Measurements from ENCODE around the gene CFAP126. TPM values are rescaled to one million over a fixed set of nuclear protein-coding genes. Genes with fewer than 3 reads are reported as not detected.
"Not testable (repeated sequence)": the region's sequence is repeated elsewhere in the genome, so short reads cannot be mapped to it uniquely, and the experiment has no call there.

Gene CFAP126
- total RNA-seq: not detected in 2 replicates

- no peak for TF ChIP-seq CTCF (IDR thresholded peaks at IDR 0.05; ENCODE audit: insufficient read depth, low read depth, low read length)
- DNase-seq (ENCODE audit: low read depth): peak; percentile 70
- no peak within 1 kb of the TSS for H3K4me3 ChIP-seq (ENCODE audit: low read depth, low read length)
These were observed at the start of gene CFAP126 for GRCh38 chr1:161367684-161368400. CFAP126 (minus strand) TSS chr1:161367876; CDS start chr1:161367868, 8 bp downstream.

- not testable (repeated sequence) for DNase-seq (ENCODE audit: low read depth); H3K4me3 ChIP-seq (ENCODE audit: low read depth, low read length)
These were observed 45.4 kb upstream of the CFAP126 start for GRCh38 chr1:161413050-161413449.

- not testable (repeated sequence) for DNase-seq (ENCODE audit: low read depth); H3K4me3 ChIP-seq (ENCODE audit: low read depth, low read length)
These were observed 42.9 kb upstream of the CFAP126 start for GRCh38 chr1:161410636-161410970.

GRCh38 chr1:161409848-161410635 is 42.4 kb upstream of the CFAP126 start:
- not testable (repeated sequence) for DNase-seq (ENCODE audit: low read depth); H3K4me3 ChIP-seq (ENCODE audit: low read depth, low read length)

- no peak for DNase-seq (ENCODE audit: low read depth)
These were observed 40.9 kb upstream of the CFAP126 start for GRCh38 chr1:161408429-161409052.

GRCh38 chr1:161407451-161407985 is 39.8 kb upstream of the CFAP126 start:
- no peak for DNase-seq (ENCODE audit: low read depth)
- H3K4me3 ChIP-seq (ENCODE audit: low read depth, low read length): no peak overlapping the region
- no peak for TF ChIP-seq CTCF (IDR thresholded peaks at IDR 0.05; ENCODE audit: insufficient read depth, low read depth, low read length)

More at GRCh38 chr1:161408429-161409052, 40.9 kb upstream of the CFAP126 start:
- no peak overlapping the region for H3K4me3 ChIP-seq (ENCODE audit: low read depth, low read length)
- TF ChIP-seq CTCF (IDR thresholded peaks at IDR 0.05; ENCODE audit: insufficient read depth, low read depth, low read length): no peak

GRCh38 chr1:161406551-161406950 is 38.9 kb upstream of the CFAP126 start:
- not testable (repeated sequence) for DNase-seq (ENCODE audit: low read depth); H3K4me3 ChIP-seq (ENCODE audit: low read depth, low read length)

- TF ChIP-seq CTCF (IDR thresholded peaks at IDR 0.05; ENCODE audit: insufficient read depth, low read depth, low read length): no peak
- H3K4me3 ChIP-seq (ENCODE audit: low read depth, low read length): no peak overlapping the region
- no peak for DNase-seq (ENCODE audit: low read depth)
These were observed 36.4 kb upstream of the CFAP126 start for GRCh38 chr1:161404051-161404597.
